Upper lobe of right lung (tissue), 1 donor: ENCODE data around the gene CARS1. TPM values are rescaled to one million over a fixed set of nuclear protein-coding genes. Genes with fewer than 3 reads are reported as not detected.

Experiments
- ATAC-seq: fragments of 200-7000 bp; cut with Tn5 transposase; one replicate; pipeline ENCODE4 v1.9.1; 2020; ENCODE audit warnings: mild to moderate bottlenecking, moderate library complexity
- DNase-seq: peaks from one replicate; pipeline ENCODE4 v3.0.0-alpha.2; 2020
- H3K27ac ChIP-seq: fragments of 200-600 bp; one replicate; pipeline ENCODE4 v1.8.0; 2022
- H3K27me3 ChIP-seq: fragments of 200-600 bp; one replicate; pipeline ENCODE4 v1.8.0; 2022; ENCODE audit warnings: mild to moderate bottlenecking
- H3K36me3 ChIP-seq: fragments of 200-600 bp; one replicate; pipeline ENCODE4 v1.8.0; 2022
- H3K4me1 ChIP-seq: fragments of 200-600 bp; one replicate; pipeline ENCODE4 v1.8.0; 2022
- H3K4me3 ChIP-seq: fragments of 200-600 bp; one replicate; pipeline ENCODE4 v1.8.0; 2022; ENCODE audit warnings: mild to moderate bottlenecking
- H3K9me3 ChIP-seq: fragments of 200-600 bp; one replicate; pipeline ENCODE4 v1.8.0; 2022
- intact Hi-C: fragments of 100-400 bp; cut with DNase I; formaldehyde crosslinking; loops from one replicate; pipeline ENCODE4 v1.11.0; 2022
- total RNA-seq: library from RNA; stranded (reverse); fragmentation: NEBNext Ultra II Directional; extraction: Animal tissue kit (Norgen Biotek cat#: 25700); gene quantifications from one replicate; pipeline ENCODE4 v1.2.1, GENCODE V29; 2021
- TF ChIP-seq, protein P1 (sequence below): fragments of 200-600 bp; IDR thresholded peaks from one replicate; pipeline ENCODE4 v1.8.0; 2022; ENCODE audit warnings: antibody characterized with exemption
- donor health status: DM: no; HTN: yes; CAD: no; lungs with severe emphysema.

The CARS1 gene
- total RNA-seq, 1 donor from 2014 or later, result 34.6 TPM

DNA sequence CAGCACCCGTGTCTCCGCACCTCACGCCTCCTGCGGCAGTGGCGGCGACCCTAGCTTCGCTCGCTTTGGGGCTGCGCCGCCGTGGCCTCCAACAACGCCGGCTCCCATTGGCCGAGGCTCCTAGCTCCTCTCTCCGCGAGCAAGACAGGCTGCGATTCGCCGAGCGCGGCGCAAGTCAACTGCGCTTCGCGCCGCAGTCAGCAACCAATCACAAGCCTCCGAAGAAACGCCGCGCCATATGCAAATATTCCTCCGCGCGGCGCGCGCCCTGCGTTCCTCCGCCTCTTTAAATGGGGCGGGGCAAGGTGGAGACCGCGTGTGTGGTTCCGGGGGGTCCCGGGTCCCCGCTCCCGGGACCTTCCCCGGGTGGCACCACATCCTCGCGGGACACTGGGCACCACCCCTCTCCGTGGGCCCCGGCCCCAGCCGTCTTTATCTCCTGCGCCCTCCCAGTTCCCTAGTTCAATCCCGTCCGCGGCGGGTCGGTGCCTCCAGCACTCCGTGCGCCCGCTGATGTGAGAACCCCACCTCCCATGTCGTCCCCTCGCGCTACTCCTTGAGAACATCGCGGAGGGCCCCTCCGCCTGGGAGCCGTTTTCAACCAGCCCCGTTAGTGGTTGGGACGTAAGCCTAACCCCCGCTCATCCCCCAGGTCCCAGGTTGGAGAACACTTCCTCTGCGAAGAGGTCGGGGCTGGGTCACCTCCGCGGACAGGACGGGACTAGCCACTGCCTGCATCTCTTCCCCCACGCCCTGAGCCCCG lies 64.8 kb downstream of the CARS1 start, which contains the start of gene NAP1L4:
Gene NAP1L4 (minus strand): TSS at position 96 of the 763 bp plus-strand sequence. CDS start 13,109 bp downstream, outside the sequence.
- peak; percentile 99 for DNase-seq
- Histone ChIP-seq H3K4me3 (peak within 1 kb of the TSS; percentile 90), H3K27ac (peak within 1 kb of the TSS; percentile 85), H3K4me1 (peaks cover 42% of the 10 kb centered on the region), H3K9me3 (no peaks in the 10 kb centered on the region), H3K36me3 (no peaks in the 10 kb centered on the region), H3K27me3 (no peaks in the 10 kb centered on the region)
- TF ChIP-seq, protein P1, sequence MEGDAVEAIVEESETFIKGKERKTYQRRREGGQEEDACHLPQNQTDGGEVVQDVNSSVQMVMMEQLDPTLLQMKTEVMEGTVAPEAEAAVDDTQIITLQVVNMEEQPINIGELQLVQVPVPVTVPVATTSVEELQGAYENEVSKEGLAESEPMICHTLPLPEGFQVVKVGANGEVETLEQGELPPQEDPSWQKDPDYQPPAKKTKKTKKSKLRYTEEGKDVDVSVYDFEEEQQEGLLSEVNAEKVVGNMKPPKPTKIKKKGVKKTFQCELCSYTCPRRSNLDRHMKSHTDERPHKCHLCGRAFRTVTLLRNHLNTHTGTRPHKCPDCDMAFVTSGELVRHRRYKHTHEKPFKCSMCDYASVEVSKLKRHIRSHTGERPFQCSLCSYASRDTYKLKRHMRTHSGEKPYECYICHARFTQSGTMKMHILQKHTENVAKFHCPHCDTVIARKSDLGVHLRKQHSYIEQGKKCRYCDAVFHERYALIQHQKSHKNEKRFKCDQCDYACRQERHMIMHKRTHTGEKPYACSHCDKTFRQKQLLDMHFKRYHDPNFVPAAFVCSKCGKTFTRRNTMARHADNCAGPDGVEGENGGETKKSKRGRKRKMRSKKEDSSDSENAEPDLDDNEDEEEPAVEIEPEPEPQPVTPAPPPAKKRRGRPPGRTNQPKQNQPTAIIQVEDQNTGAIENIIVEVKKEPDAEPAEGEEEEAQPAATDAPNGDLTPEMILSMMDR, result no peak
- intact Hi-C loops, result no loop called here
- peak; percentile 96 for ATAC-seq

DNA sequence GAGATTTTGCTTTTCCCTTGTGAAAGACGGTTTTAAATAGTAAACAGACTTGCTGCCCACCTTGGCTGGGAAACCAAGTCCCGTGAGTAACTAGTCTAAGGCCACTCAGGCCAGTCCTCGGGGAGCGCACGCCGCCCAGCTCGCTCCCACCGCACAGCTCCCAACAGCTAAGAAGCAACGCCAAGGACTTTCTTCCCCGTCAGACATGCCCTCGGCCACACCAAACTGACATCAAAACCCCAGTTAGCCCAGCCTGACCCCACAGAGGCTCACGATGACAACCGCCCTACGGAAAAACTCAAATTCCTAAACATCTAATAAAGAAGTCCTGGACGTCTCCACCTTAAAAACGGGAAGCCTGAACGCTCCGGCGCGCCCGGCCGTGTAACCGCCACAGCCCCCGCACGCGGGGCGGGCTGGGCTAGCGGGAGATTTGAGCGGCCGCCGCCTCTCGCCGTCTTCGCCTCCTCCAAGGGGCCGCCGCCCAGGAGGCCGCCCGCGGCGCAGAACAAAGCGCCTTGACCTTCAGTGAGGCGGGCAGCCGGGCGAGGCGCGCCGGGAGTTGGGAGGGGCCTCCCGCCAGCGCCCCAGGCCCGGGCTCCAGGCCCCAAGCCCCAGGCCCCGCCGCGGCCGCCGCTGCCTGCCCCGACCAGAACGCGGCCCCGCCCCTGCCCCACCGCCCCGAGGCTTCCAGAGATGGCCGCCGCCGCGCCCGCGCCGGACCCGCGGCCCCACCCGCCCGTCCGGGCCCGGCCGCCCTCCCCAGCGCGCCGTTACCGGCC lies 65.6 kb downstream of the CARS1 start:
- peak; percentile 89 for DNase-seq

DNA sequence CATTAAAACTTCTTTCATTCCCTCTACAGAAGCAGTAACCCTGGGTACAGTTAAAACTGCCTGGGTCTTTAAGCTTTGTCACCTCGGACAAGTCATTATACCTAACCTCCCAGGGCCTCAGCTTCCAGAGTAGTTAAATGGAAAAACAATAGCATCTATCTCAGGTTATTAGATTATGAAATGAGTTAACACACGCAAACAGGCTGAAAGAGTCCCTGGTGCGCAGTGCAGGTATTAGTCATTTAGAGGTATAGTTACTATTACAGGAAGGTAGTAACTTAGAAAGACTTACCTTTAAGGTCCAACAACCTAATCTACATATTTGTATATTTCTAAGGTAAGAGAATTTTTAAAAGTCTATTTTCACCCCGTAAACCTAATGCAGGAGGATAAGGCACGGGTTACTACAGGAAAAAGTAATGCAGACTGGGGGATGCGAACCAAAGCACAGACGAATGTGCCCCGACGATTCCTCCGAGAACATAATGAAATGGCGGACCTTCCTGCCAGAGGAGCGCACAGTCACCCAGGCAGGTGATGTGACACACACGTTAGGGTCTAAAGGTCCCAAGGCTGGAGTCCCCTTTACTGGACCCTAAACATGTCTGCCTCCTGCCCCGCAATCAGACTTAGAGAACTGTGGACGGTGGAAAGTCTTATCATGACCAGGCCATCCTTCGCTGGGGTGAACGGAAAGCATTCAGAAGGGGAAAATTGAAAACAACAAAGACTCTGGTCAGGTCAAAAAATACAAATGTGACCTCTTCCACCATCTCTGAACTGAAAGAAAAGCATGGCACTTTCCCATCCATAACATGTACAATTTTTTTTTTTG lies 66.4 kb downstream of the CARS1 start:
- TF ChIP-seq, protein P1, result no peak
- no peaks in the 10 kb centered on the region for H3K36me3 ChIP-seq
- H3K4me1 ChIP-seq, result peaks cover 43% of the 10 kb centered on the region
- DNase-seq, result no peak
- intact Hi-C loops, result no loop called here
- peak overlapping the region; percentile 90 for H3K4me3 ChIP-seq
- peak overlapping the region; percentile 85 for H3K27ac ChIP-seq
- H3K27me3 ChIP-seq, result no peaks in the 10 kb centered on the region
- no peak for ATAC-seq
- H3K9me3 ChIP-seq, result no peaks in the 10 kb centered on the region

More for the DNA sequence above, 65.6 kb downstream of the CARS1 start:
- H3K36me3 ChIP-seq, result no peaks in the 10 kb centered on the region
- H3K27ac ChIP-seq, result peak overlapping the region; percentile 85
- peaks cover 43% of the 10 kb centered on the region for H3K4me1 ChIP-seq
- H3K9me3 ChIP-seq, result no peaks in the 10 kb centered on the region
- peak overlapping the region; percentile 90 for H3K4me3 ChIP-seq
- TF ChIP-seq, protein P1, result no peak
- intact Hi-C loops, result no loop called here
- H3K27me3 ChIP-seq, result no peaks in the 10 kb centered on the region
- peak; percentile 82 for ATAC-seq

DNA sequence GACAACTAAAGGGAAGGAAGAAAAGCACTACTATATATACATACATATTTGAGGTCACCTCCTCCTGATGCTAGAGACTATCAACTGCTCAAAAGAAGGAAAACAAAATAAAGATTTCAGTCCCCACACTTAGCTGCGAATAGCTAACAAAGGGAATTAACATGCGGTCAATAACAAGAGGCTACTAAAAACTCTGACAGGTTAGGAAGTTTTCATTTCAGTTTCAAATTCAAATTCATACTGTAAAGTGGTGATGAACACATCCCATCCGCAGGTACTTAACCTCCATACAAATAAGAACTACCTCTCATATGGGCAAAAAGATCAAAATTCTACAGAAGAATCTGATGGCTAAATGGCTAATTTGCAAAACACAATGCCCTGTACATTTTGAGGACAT lies 67.7 kb downstream of the CARS1 start:
- Histone ChIP-seq H3K4me3 (peak overlapping the region; percentile 90), H3K9me3 (no peaks in the 10 kb centered on the region), H3K4me1 (peaks cover 44% of the 10 kb centered on the region), H3K27me3 (no peaks in the 10 kb centered on the region), H3K36me3 (no peaks in the 10 kb centered on the region), H3K27ac (peak overlapping the region; percentile 2)
- ATAC-seq (no peak), DNase-seq (no peak)
- TF ChIP-seq, protein P1, result no peak
- intact Hi-C loops, result no loop called here

DNA sequence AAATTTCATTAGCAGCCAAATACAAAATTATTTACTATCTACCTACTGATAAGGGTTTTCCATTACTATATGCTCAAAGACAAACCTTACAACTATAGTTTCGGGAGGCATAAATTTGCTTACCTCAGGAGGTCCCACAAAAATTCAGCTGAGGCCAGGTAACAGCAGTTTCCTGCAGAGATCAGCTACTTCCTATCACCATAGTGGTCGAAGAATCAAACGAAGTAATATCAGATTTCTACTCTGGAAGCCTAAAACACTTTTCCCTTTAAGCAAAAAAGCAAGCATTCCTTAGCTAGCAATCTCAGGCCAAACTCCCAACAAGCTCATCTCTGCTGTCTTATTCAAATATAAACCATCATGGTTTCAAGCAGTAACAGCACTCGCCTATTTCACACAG lies 68.2 kb downstream of the CARS1 start:
- TF ChIP-seq, protein P1, result no peak
- Histone ChIP-seq H3K27ac (peak overlapping the region; percentile 2), H3K36me3 (no peaks in the 10 kb centered on the region), H3K9me3 (no peaks in the 10 kb centered on the region), H3K4me3 (peak overlapping the region; percentile 90), H3K27me3 (no peaks in the 10 kb centered on the region), H3K4me1 (peaks cover 46% of the 10 kb centered on the region)
- no peak for DNase-seq
- intact Hi-C loops, result no loop called here
- ATAC-seq, result no peak
